ENCODE measurements around the gene KIZ.
"Not testable (repeated sequence)": the region's sequence is repeated elsewhere in the genome, so short reads cannot be mapped to it uniquely, and the experiment has no call there.

KIZ gene

GRCh38 chr20:21137078-21137477 lies 11.2 kb downstream of the KIZ start:
- DNase-seq (ENCODE audit: low read depth in 3 of 3): no peak

- DNase-seq (ENCODE audit: low read depth in 3 of 3): no peak
These were observed 14.1 kb downstream of the KIZ start for GRCh38 chr20:21139881-21140566.

GRCh38 chr20:21141825-21142224 lies 15.9 kb downstream of the KIZ start:
- no peak for DNase-seq (ENCODE audit: low read depth in 3 of 3)

- DNase-seq (ENCODE audit: low read depth in 3 of 3): no peak
These were observed 17.5 kb downstream of the KIZ start for GRCh38 chr20:21143194-21143890.

- no peak for DNase-seq (ENCODE audit: low read depth in 3 of 3)
These were observed 19.5 kb downstream of the KIZ start for GRCh38 chr20:21145424-21145823.

- no peak for DNase-seq (ENCODE audit: low read depth in 3 of 3)
These were observed 20.3 kb downstream of the KIZ start for GRCh38 chr20:21146215-21146614.

- DNase-seq (ENCODE audit: low read depth in 3 of 3): no peak
These were observed 21.7 kb downstream of the KIZ start for GRCh38 chr20:21147593-21147992.

- DNase-seq (ENCODE audit: low read depth in 3 of 3): no peak
These were observed 23.5 kb downstream of the KIZ start for GRCh38 chr20:21149344-21149743.

- no peak for DNase-seq (ENCODE audit: low read depth in 3 of 3)
These were observed 25.9 kb downstream of the KIZ start for GRCh38 chr20:21151791-21152190.

- DNase-seq (ENCODE audit: low read depth in 3 of 3): no peak
These were observed 28.8 kb downstream of the KIZ start for GRCh38 chr20:21154692-21155091.

GRCh38 chr20:21155268-21155667 lies 29.4 kb downstream of the KIZ start:
- DNase-seq (ENCODE audit: low read depth in 3 of 3): no peak

- no peak for DNase-seq (ENCODE audit: low read depth in 3 of 3)
These were observed 30.4 kb downstream of the KIZ start for GRCh38 chr20:21156266-21156665.

GRCh38 chr20:21157006-21157405 lies 31.1 kb downstream of the KIZ start:
- no peak for DNase-seq (ENCODE audit: low read depth in 3 of 3)

- DNase-seq (ENCODE audit: low read depth in 3 of 3): no peak
These were observed 33.9 kb downstream of the KIZ start for GRCh38 chr20:21159658-21160380.

GRCh38 chr20:21161926-21162325 lies 36.0 kb downstream of the KIZ start:
- DNase-seq (ENCODE audit: low read depth in 3 of 3): no peak

- no peak for DNase-seq (ENCODE audit: low read depth in 3 of 3)
These were observed 36.7 kb downstream of the KIZ start for GRCh38 chr20:21162631-21163030.

- DNase-seq (ENCODE audit: low read depth in 3 of 3): no peak
These were observed 40.9 kb downstream of the KIZ start for GRCh38 chr20:21166801-21167200.

- no peak for DNase-seq (ENCODE audit: low read depth in 3 of 3)
These were observed 41.4 kb downstream of the KIZ start for GRCh38 chr20:21167261-21167660.

- not testable (repeated sequence) for DNase-seq (ENCODE audit: low read depth in 3 of 3)
These were observed 42.2 kb downstream of the KIZ start for GRCh38 chr20:21168061-21168460.

- DNase-seq (ENCODE audit: low read depth in 3 of 3): no peak
These were observed 46.7 kb downstream of the KIZ start for GRCh38 chr20:21172626-21173025.

- DNase-seq (ENCODE audit: low read depth in 3 of 3): no peak
These were observed 47.6 kb downstream of the KIZ start for GRCh38 chr20:21173485-21173884.

GRCh38 chr20:21174516-21175239 lies 48.8 kb downstream of the KIZ start:
- no peak for DNase-seq (ENCODE audit: low read depth in 3 of 3)
